ENCODE measurements around the gene ASTN2. TPM values are rescaled to one million over a fixed set of nuclear protein-coding genes. Genes with fewer than 3 reads are reported as not detected.

Gene ASTN2
- total and polyA plus RNA-seq, 10 of the 15 experiments (the other 5 are each of a cell fraction or from before 2014, with no cell fraction given) = 1.4 to 15.7 (median 7.0) TPM

- no peak overlapping the region for H3K9ac ChIP-seq (ENCODE audit: control insufficient read depth, insufficient read depth, low read length)
- intact Hi-C loops (cut with micrococcal nuclease; ENCODE audit: unreplicated experiment) (no loop called here), in situ Hi-C loops (cut with MboI) (no loop called here)
- RAD21 ChIA-PET (ENCODE audit: unreplicated experiment) = no interaction called here
- H3K4me3 ChIP-seq = no peak overlapping the region
- CTCF ChIA-PET = no interaction called here
- SMC1A ChIA-PET (ENCODE audit: uncharacterized antibody, unreplicated experiment) = no interaction called here
- no peak for TF ChIP-seq CHD1 (IDR thresholded peaks at IDR 0.05; ENCODE audit: low read depth, low read length)
- no peak for TF ChIP-seq CBX3 (IDR thresholded peaks at IDR 0.05; ENCODE audit: borderline replicate concordance, low read depth)
- no peak for TF ChIP-seq NFIC (IDR thresholded peaks at IDR 0.05; ENCODE audit: low read depth, low read length)
- no peak for TF ChIP-seq HSF1 (IDR thresholded peaks at IDR 0.05; ENCODE audit: low read depth, low read length)
- TF ChIP-seq YBX1 (IDR thresholded peaks at IDR 0.05) = no peak
- no peak for TF ChIP-seq BCLAF1 (IDR thresholded peaks at IDR 0.05)
- no peak for TF ChIP-seq GATAD2B (conservative IDR thresholded peaks at IDR 0.05; ENCODE audit: low read depth)
- TF ChIP-seq ELK1 (IDR thresholded peaks at IDR 0.05; ENCODE audit: low read depth, low read length) = no peak
- no peak for TF ChIP-seq HDAC2 (IDR thresholded peaks at IDR 0.05)
- TF ChIP-seq NR2C1 (IDR thresholded peaks at IDR 0.05) = no peak
- TF ChIP-seq YY1 (IDR thresholded peaks at IDR 0.05; ENCODE audit: low read depth, low read length) = no peak
- no peak for TF ChIP-seq ZNF274 (IDR thresholded peaks at IDR 0.05; ENCODE audit: insufficient read depth, insufficient read length)
- TF ChIP-seq KLF5 (IDR thresholded peaks at IDR 0.05; ENCODE audit: partially characterized antibody) = no peak
- TF ChIP-seq ZSCAN29 (IDR thresholded peaks at IDR 0.05) = no peak
- TF ChIP-seq CREM (IDR thresholded peaks at IDR 0.05; ENCODE audit: low read depth) = no peak
- TF ChIP-seq IRF3 (IDR thresholded peaks at IDR 0.05) = no peak
- no peak for TF ChIP-seq SUZ12 (IDR thresholded peaks at IDR 0.05; ENCODE audit: unreplicated experiment)
- H3K36me3 ChIP-seq (ENCODE audit: control insufficient read depth in 2 of 2, insufficient read depth in 2 of 2, low read length in 1 of 2) = no peaks in the 10 kb centered on the region
- DNase-seq (ENCODE audit: low read depth, low spot score) (no peak), ATAC-seq (no peak), FAIRE-seq (no peak)
- H3K79me2 ChIP-seq (ENCODE audit: control insufficient read depth, insufficient read depth, low read length) = no peaks in the 10 kb centered on the region
- BruUV-seq (replicated peaks) = no TSS peak
- no peak overlapping the region for H2AFZ ChIP-seq (ENCODE audit: control insufficient read depth, low read depth, low read length)
- POLR2A ChIA-PET = no interaction called here
- WGBS (ENCODE audit: insufficient coverage, insufficient replicate concordance, low lambda C conversion rate, missing lambda C conversion rate) = 14% methylated on average over 4 of the region's 4 CpGs
- H3K9me3 ChIP-seq (replicated peaks; ENCODE audit: control insufficient read depth, insufficient read depth, low read length) = no peaks in the 10 kb centered on the region
- no peaks in the 10 kb centered on the region for H3K27me3 ChIP-seq (replicated peaks in 1 of 2; ENCODE audit: control insufficient read depth in 2 of 2, insufficient read depth in 2 of 2, low read length in 1 of 2)
- H3K4me1 ChIP-seq (ENCODE audit: control insufficient read depth, insufficient read depth, low read length) = no peaks in the 10 kb centered on the region
- H4K20me1 ChIP-seq (ENCODE audit: control insufficient read depth, insufficient read depth) = no peaks in the 10 kb centered on the region
- no peak overlapping the region for H3K4me2 ChIP-seq (ENCODE audit: control insufficient read depth, insufficient read depth)
- no peak overlapping the region for H3K27ac ChIP-seq (ENCODE audit: control insufficient read depth, insufficient read depth)
Observed at GRCh38 chr9:117435630-117436261, 20.9 kb upstream of the ASTN2 start.
